ENCODE results near the gene PRDM16. TPM values are rescaled to one million over a fixed set of nuclear protein-coding genes. Genes with fewer than 3 reads are reported as not detected.

The PRDM16 gene
- total RNA-seq, 1 donor from 2014 or later, result 0.43 TPM

- Histone ChIP-seq H4K20me1 (ENCODE audit: insufficient read depth, low read length) (peaks cover 47% of the 10 kb centered on the region), H3K4me2 (ENCODE audit: low read length) (no peak overlapping the region), H2AFZ (ENCODE audit: low read depth, low read length) (no peak overlapping the region), H3K27ac (ENCODE audit: low read depth, low read length) (no peak overlapping the region), H3K27me3 (ENCODE audit: insufficient read depth, low read length) (no peaks in the 10 kb centered on the region), H3K9me3 (ENCODE audit: insufficient read depth, low read depth, low read length) (no peaks in the 10 kb centered on the region), H3K36me3 (ENCODE audit: insufficient read depth, low read length) (no peaks in the 10 kb centered on the region), H3K4me3 (ENCODE audit: insufficient read depth, low read depth, low read length) (no peak overlapping the region), H3K79me2 (ENCODE audit: insufficient read depth, low read length) (peaks cover 96% of the 10 kb centered on the region), H3K9ac (ENCODE audit: low read length) (no peak overlapping the region), H3K4me1 (ENCODE audit: insufficient read depth, low read length) (peaks cover 19% of the 10 kb centered on the region)
- H3K9me3 Mint-ChIP-seq (ENCODE audit: unreplicated experiment), result no peaks in the 10 kb centered on the region
- H3K27ac Mint-ChIP-seq (ENCODE audit: unreplicated experiment), result no peak overlapping the region
- DNase-seq (ENCODE audit: low read depth) (no peak), FAIRE-seq (no peak)
- no peak for TF ChIP-seq EZH2 (IDR thresholded peaks at IDR 0.05; ENCODE audit: insufficient read depth, low read length)
- TF ChIP-seq, protein P1, sequence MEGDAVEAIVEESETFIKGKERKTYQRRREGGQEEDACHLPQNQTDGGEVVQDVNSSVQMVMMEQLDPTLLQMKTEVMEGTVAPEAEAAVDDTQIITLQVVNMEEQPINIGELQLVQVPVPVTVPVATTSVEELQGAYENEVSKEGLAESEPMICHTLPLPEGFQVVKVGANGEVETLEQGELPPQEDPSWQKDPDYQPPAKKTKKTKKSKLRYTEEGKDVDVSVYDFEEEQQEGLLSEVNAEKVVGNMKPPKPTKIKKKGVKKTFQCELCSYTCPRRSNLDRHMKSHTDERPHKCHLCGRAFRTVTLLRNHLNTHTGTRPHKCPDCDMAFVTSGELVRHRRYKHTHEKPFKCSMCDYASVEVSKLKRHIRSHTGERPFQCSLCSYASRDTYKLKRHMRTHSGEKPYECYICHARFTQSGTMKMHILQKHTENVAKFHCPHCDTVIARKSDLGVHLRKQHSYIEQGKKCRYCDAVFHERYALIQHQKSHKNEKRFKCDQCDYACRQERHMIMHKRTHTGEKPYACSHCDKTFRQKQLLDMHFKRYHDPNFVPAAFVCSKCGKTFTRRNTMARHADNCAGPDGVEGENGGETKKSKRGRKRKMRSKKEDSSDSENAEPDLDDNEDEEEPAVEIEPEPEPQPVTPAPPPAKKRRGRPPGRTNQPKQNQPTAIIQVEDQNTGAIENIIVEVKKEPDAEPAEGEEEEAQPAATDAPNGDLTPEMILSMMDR (IDR thresholded peaks at IDR 0.05; ENCODE audit: insufficient read depth, low read depth, low read length), result no peak
- no peak overlapping the region for H3K4me3 Mint-ChIP-seq (ENCODE audit: unreplicated experiment)
- H3K4me1 Mint-ChIP-seq (ENCODE audit: low read depth, unreplicated experiment), result no peaks in the 10 kb centered on the region
- peaks cover 2% of the 10 kb centered on the region for H3K36me3 Mint-ChIP-seq (ENCODE audit: low read depth, unreplicated experiment)
- peaks cover 56% of the 10 kb centered on the region for H3K27me3 Mint-ChIP-seq (ENCODE audit: low read depth, unreplicated experiment)
These were observed 11.3 kb downstream of the PRDM16 start for GRCh38 chr1:3080053-3080955.

DNA sequence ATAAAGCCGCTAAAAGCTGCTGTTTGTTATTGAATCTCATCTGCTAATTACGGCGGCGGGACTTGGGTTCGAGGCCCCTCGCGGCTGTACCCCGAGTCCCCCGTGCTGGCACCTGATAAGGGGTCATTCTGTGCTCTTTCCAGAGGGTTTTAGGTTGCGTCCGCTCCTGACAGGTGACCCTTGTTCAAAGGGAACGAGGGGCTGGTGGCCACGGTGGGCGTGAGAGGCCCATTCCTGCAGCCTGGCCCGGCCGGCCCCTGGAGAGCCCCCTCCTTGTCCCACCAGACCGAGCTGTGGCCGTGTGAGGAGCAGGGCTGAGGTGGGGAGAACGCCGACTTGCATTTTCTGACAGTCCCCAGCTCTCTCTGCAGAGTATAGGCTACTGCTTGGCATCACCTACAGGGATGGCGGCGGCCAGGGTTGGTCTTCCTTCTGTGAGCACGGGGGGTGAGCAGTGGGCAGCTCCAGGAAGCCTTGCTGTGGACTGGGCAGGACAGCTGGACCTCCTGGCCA is 12.2 kb downstream of the PRDM16 start:
- Histone ChIP-seq H3K4me2 (ENCODE audit: low read length) (no peak overlapping the region), H3K36me3 (ENCODE audit: insufficient read depth, low read length) (no peaks in the 10 kb centered on the region), H4K20me1 (ENCODE audit: insufficient read depth, low read length) (peaks cover 51% of the 10 kb centered on the region), H3K4me1 (ENCODE audit: insufficient read depth, low read length) (peaks cover 19% of the 10 kb centered on the region), H3K9ac (ENCODE audit: low read length) (no peak overlapping the region), H3K4me3 (ENCODE audit: insufficient read depth, low read depth, low read length) (no peak overlapping the region), H2AFZ (ENCODE audit: low read depth, low read length) (no peak overlapping the region), H3K27me3 (ENCODE audit: insufficient read depth, low read length) (no peaks in the 10 kb centered on the region), H3K27ac (ENCODE audit: low read depth, low read length) (no peak overlapping the region), H3K79me2 (ENCODE audit: insufficient read depth, low read length) (peaks cover 96% of the 10 kb centered on the region), H3K9me3 (ENCODE audit: insufficient read depth, low read depth, low read length) (no peaks in the 10 kb centered on the region)
- FAIRE-seq (no peak), DNase-seq (ENCODE audit: low read depth) (no peak)
- Mint-ChIP-seq H3K27me3 (ENCODE audit: low read depth, unreplicated experiment) (peaks cover 53% of the 10 kb centered on the region), H3K4me3 (ENCODE audit: unreplicated experiment) (no peak overlapping the region), H3K9me3 (ENCODE audit: unreplicated experiment) (no peaks in the 10 kb centered on the region), H3K27ac (ENCODE audit: unreplicated experiment) (no peak overlapping the region), H3K36me3 (ENCODE audit: low read depth, unreplicated experiment) (peaks cover 2% of the 10 kb centered on the region), H3K4me1 (ENCODE audit: low read depth, unreplicated experiment) (no peaks in the 10 kb centered on the region)
- TF ChIP-seq EZH2 (IDR thresholded peaks at IDR 0.05; ENCODE audit: insufficient read depth, low read length), result no peak
- TF ChIP-seq, protein P1 (IDR thresholded peaks at IDR 0.05; ENCODE audit: insufficient read depth, low read depth, low read length), result no peak

DNA sequence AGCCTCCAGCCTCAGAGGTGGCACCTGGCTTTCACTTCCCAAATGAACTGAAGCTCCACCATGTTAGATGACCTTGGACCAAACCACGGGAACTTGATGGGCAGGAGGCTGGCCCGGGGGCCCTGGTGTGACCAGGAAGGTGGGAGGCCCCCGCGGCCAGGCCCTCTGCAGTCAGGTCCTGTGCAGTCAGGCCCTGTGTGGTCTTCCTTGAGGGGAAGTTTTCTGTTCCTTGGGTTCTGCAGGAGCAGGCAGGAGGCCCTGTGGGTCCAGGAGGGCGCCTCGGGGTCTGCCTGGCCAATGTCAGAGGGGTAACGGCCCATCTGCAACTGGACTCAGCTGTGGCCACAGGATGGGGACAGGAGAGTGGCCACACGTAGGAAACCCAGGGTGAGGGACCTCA is 13.0 kb downstream of the PRDM16 start:
- FAIRE-seq (no peak), DNase-seq (ENCODE audit: low read depth) (no peak)
- Mint-ChIP-seq H3K4me3 (ENCODE audit: unreplicated experiment) (no peak overlapping the region), H3K27ac (ENCODE audit: unreplicated experiment) (no peak overlapping the region), H3K9me3 (ENCODE audit: unreplicated experiment) (peaks cover 2% of the 10 kb centered on the region), H3K27me3 (ENCODE audit: low read depth, unreplicated experiment) (peaks cover 52% of the 10 kb centered on the region), H3K36me3 (ENCODE audit: low read depth, unreplicated experiment) (no peaks in the 10 kb centered on the region), H3K4me1 (ENCODE audit: low read depth, unreplicated experiment) (no peaks in the 10 kb centered on the region)
- no peak for TF ChIP-seq EZH2 (IDR thresholded peaks at IDR 0.05; ENCODE audit: insufficient read depth, low read length)
- TF ChIP-seq, protein P1 (IDR thresholded peaks at IDR 0.05; ENCODE audit: insufficient read depth, low read depth, low read length), result no peak
- H4K20me1 ChIP-seq (ENCODE audit: insufficient read depth, low read length), result peaks cover 49% of the 10 kb centered on the region
- no peaks in the 10 kb centered on the region for H3K9me3 ChIP-seq (ENCODE audit: insufficient read depth, low read depth, low read length)
- no peaks in the 10 kb centered on the region for H3K36me3 ChIP-seq (ENCODE audit: insufficient read depth, low read length)
- no peak overlapping the region for H3K27ac ChIP-seq (ENCODE audit: low read depth, low read length)
- peaks cover 19% of the 10 kb centered on the region for H3K4me1 ChIP-seq (ENCODE audit: insufficient read depth, low read length)
- no peak overlapping the region for H3K4me3 ChIP-seq (ENCODE audit: insufficient read depth, low read depth, low read length)
- H2AFZ ChIP-seq (ENCODE audit: low read depth, low read length), result no peak overlapping the region
- no peak overlapping the region for H3K4me2 ChIP-seq (ENCODE audit: low read length)
- H3K79me2 ChIP-seq (ENCODE audit: insufficient read depth, low read length), result peaks cover 92% of the 10 kb centered on the region
- no peaks in the 10 kb centered on the region for H3K27me3 ChIP-seq (ENCODE audit: insufficient read depth, low read length)
- H3K9ac ChIP-seq (ENCODE audit: low read length), result no peak overlapping the region

Measured in astrocyte (in vitro differentiated cells and primary cell).